Small intestine (tissue), 7 donors: ENCODE measurements around the gene ADPRH. TPM values are rescaled to one million over a fixed set of nuclear protein-coding genes. Genes with fewer than 3 reads are reported as not detected.
A peak's percentile ranks its signal among the peaks of the same experiment; 100 is the strongest.
"Not testable (repeated sequence)": the region's sequence is repeated elsewhere in the genome, so short reads cannot be mapped to it uniquely, and the experiment has no call there.

Experiments
- DNase-seq, 2 donors: peaks; one replicate each; pipeline versions ENCODE4 v3.0.0 to v3.0.0-alpha.2; 2013
- FAIRE-seq: peaks from 2 replicates; lab custom pipeline; 2012; peaks lifted over from hg19 to GRCh38; lab: Jason Lieb, UNC
- H3K27ac ChIP-seq, 3 donors: one replicate each; pipeline ENCODE4 v1.5.1; 2013; ENCODE audit warnings: low read length in 2 of 3, mild to moderate bottlenecking in 2 of 3, control low read depth in 1 of 3, inconsistent platforms in 1 of 3, low read depth in 1 of 3, moderate library complexity in 1 of 3
- H3K27me3 ChIP-seq, 3 donors: one replicate each; pipeline ENCODE4 v1.6.1; 2013; ENCODE audit warnings: low read length in 3 of 3, inconsistent platforms in 1 of 3; ENCODE audit not compliant: control insufficient read depth in 3 of 3, insufficient read depth in 3 of 3
- H3K36me3 ChIP-seq, 3 donors: one replicate each; pipeline ENCODE4 v1.6.1; 2013; ENCODE audit warnings: low read length in 3 of 3, inconsistent platforms in 1 of 3, low read depth in 1 of 3, mild to moderate bottlenecking in 1 of 3, moderate library complexity in 1 of 3; ENCODE audit not compliant: control insufficient read depth in 3 of 3, insufficient read depth in 2 of 3
- H3K4me1 ChIP-seq, 3 donors: one replicate each; pipeline ENCODE4 v1.6.1; 2013; ENCODE audit warnings: low read length in 2 of 3, inconsistent platforms in 1 of 3, low read depth in 1 of 3, mild to moderate bottlenecking in 1 of 3, moderate library complexity in 1 of 3; ENCODE audit not compliant: control insufficient read depth in 3 of 3, insufficient read depth in 2 of 3
- H3K4me3 ChIP-seq, 3 donors: one replicate each; pipeline ENCODE4 v1.5.1; 2013; ENCODE audit warnings: low read length in 3 of 3, control low read depth in 1 of 3, inconsistent platforms in 1 of 3, low read depth in 1 of 3, mild to moderate bottlenecking in 1 of 3, moderate library complexity in 1 of 3
- H3K9me3 ChIP-seq, 2 donors: one replicate each; pipeline ENCODE4 v1.6.1; 2013; ENCODE audit warnings: low read depth in 1 of 2, low read length in 1 of 2; ENCODE audit not compliant: control insufficient read depth in 2 of 2, insufficient read depth in 1 of 2
- WGBS, 3 donors: extraction: QIAGEN DNeasy Blood & Tissue Kit; methylation state at CpG; one replicate each; pipeline ENCODE4 v1.1.7; 2013; 5-methylcytosine and 5-hydroxymethylcytosine counted together
- polyA plus RNA-seq, 4 donors: library from polyadenylated mRNA; stranded (reverse) in 3 of 4; unstranded in 1 of 4; fragments of 200-250 nt in 3 of 4; fragments of 120-200 nt in 1 of 4; gene quantifications; one replicate each; pipeline versions ENCODE4 v1.2.1 to v1.2.3, GENCODE V29; 2013
- donor health status: healthy with polysubstance abuse.
- donor health status: control.
- donor health status: control.
- donor health status: Bipolar disorder and iron deficiency.
- donor health status: healthy.

Gene ADPRH
- polyA plus RNA-seq, 4 donors, result 0.89 to 5.4 (median 2.1) TPM

DNA sequence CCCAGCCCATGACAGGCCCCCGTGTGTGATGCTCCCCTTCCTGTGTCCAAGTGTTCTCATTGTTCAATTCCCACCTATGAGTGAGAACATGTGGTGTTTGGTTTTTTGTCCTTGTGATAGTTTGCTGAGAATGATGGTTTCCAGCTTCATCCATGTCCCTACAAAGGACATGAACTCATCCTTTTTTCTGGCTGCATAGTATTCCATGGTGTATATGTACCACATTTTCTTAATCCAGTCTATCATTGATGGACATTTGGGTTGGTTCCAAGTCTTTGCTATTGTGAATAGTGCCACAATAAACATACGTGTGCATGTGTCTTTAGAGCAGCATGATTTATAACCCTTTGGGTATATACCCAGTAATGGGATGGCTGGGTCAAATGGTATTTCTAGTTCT lies 16.0 kb upstream of the ADPRH start:
- not testable (repeated sequence) for H3K27ac ChIP-seq, H3K4me1 ChIP-seq, H3K27me3 ChIP-seq, H3K9me3 ChIP-seq, H3K36me3 ChIP-seq, H3K4me3 ChIP-seq, DNase-seq, FAIRE-seq
- WGBS, 3 donors, result 80 to 88% (median 84%) methylated on average over 2 of the region's 2 CpGs

DNA sequence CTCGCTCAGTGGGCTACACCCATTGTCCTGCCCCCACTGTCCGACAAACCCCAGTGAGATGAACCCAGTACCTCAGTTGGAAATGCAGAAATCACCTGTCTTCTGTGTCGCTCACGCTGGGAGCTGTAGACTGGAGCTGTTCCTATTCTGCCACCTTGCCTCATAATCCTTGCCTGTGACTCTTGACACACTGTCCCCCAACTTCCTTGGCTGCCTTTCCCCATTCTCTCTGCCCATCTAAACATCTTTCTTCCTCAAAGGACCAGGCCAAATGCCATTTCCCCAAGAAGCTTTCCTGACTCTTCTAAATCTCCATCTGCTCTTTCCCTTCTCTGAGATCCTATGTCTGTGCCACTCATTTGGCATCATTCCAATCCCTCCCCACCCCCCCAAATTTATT lies 10.1 kb upstream of the ADPRH start:
- 77 to 89% (median 83%) methylated on average over 4 of the region's 4 CpGs for WGBS, 3 donors
- Histone ChIP-seq H3K4me1 (no peaks in the 10 kb centered on the region), H3K4me3 (no peak overlapping the region), H3K27me3 (no peaks in the 10 kb centered on the region), H3K36me3 (no peaks in the 10 kb centered on the region), H3K9me3 (no peaks in the 10 kb centered on the region), H3K27ac (no peak overlapping the region)
- no peak for FAIRE-seq
- no peak for DNase-seq

GRCh38 chr3:119570229-119570628 lies 9.1 kb upstream of the ADPRH start:
- Histone ChIP-seq H3K27me3 (no peaks in the 10 kb centered on the region), H3K9me3 (no peaks in the 10 kb centered on the region), H3K36me3 (no peaks in the 10 kb centered on the region), H3K27ac (no peak overlapping the region), H3K4me1 (no peaks in the 10 kb centered on the region), H3K4me3 (no peak overlapping the region)
- WGBS, 3 donors, result 59 to 70% (median 61%) methylated on average over 5 of the region's 5 CpGs
- no peak for DNase-seq
- no peak for FAIRE-seq

GRCh38 chr3:119571230-119571629 lies 8.1 kb upstream of the ADPRH start:
- WGBS, 3 donors, result 91 to 100% (median 96%) methylated on average over 1 of the region's 1 CpG
- no peaks in the 10 kb centered on the region for H3K9me3 ChIP-seq
- no peaks in the 10 kb centered on the region for H3K27me3 ChIP-seq
- no peak overlapping the region for H3K27ac ChIP-seq
- H3K36me3 ChIP-seq, result no peaks in the 10 kb centered on the region
- no peaks in the 10 kb centered on the region for H3K4me1 ChIP-seq
- FAIRE-seq (no peak), DNase-seq (no peak)
- no peak overlapping the region for H3K4me3 ChIP-seq

DNA sequence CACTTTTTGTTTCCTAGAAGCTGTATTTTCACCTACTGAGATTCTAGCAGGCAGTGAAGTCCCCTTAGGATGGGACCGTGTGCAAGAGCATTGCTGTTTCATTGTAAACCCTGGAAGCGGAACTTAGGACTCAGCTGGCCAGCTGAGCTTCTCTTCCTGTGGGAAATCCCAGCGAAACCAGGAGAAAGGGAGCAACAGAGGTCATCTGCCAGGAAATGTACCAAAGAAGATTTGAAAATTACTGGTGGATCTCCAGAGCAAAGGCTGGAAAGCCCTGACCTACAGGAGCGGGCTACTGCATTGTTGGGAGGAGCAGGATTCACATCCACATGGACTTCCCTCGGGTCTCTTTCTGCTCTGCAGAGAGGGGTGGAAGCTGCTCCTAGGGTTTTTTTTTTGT lies 7.6 kb upstream of the ADPRH start:
- H3K27ac ChIP-seq, result peak overlapping the region in 1 of 3 donors; percentile 59
- H3K4me3 ChIP-seq, result no peak overlapping the region
- 74 to 90% (median 83%) methylated on average over 5 of the region's 5 CpGs for WGBS, 3 donors
- H3K27me3 ChIP-seq, result no peaks in the 10 kb centered on the region
- FAIRE-seq, result no peak
- H3K36me3 ChIP-seq, result no peaks in the 10 kb centered on the region
- H3K4me1 ChIP-seq, result no peaks in the 10 kb centered on the region
- DNase-seq, result no peak
- H3K9me3 ChIP-seq, result no peaks in the 10 kb centered on the region

DNA sequence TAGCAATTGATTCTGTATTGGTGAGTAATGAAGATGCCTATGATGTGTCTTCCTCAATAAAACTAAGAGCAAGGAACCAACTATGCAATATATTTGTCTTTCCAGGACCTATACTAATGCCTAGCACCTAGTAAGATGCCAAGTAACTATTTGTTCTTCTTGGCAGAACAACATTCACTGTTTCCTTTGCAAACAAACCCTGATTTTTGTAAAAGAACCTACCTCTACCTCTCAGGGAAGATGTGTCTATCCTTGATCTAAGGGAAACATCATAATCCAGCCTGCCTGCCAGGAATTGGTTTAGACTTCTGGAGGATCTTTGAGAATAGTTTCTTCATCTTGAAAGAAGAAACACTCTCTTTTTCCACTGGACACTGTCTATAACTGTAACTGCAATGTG lies 3.8 kb upstream of the ADPRH start:
- Histone ChIP-seq H3K36me3 (no peaks in the 10 kb centered on the region), H3K27ac (no peak overlapping the region), H3K4me3 (no peak overlapping the region), H3K4me1 (peaks cover 0 to 8% (median 0%) of the 10 kb centered on the region in 3 donors), H3K9me3 (no peaks in the 10 kb centered on the region), H3K27me3 (no peaks in the 10 kb centered on the region)
- no peak for FAIRE-seq
- DNase-seq, result no peak

DNA sequence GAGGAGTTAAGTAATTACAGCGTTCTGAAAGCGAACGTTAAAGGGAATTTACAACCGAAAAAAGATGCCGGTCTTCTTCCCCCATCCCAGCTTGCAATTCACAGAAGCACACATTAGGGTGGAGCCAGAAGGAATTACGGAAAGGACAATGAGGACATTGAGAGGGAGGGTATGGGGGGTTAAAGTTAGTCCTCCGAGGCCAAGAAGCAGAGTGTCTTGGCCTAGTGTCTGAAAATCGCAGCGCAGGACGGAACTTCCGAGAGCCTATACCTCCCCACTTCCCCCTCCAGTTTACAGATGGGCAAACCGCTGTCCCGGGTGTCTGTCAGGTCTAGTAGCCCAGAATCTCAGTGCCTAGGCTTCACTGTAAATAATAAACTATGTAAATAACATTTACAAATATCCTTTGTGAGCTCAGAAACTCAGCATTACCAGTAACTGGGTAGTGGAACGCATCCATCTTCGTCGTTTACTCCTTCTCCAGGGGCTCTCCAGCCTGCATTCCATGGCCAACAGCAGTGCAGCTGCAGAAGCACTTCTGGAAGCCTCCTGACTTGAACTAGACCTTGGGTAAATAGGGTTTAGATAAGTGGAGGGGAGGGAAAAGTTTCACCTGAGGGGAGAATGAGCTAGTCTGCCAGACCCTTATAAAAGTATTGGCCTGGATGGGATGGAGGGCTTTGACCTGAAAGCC lies 922 bp downstream of the ADPRH start:
- H3K4me1 ChIP-seq, result peaks cover 0 to 9% (median 0%) of the 10 kb centered on the region in 3 donors

DNA sequence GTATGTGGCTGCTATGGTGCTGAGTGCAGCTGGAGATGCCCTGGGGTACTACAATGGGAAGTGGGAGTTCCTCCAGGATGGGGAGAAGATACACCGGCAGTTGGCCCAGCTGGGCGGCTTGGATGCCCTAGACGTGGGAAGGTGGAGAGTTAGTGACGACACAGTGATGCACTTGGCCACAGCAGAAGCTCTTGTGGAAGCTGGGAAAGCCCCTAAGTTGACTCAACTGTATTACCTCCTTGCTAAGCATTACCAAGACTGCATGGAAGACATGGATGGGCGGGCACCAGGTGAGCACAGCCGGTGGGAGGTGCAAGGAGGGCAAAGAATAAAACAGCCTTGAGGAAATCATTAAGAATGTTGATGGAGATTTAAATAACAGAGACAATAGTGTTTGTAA lies 2.9 kb downstream of the ADPRH start:
- no peaks in the 10 kb centered on the region for H3K9me3 ChIP-seq
- H3K27ac ChIP-seq, result no peak overlapping the region
- no peaks in the 10 kb centered on the region for H3K27me3 ChIP-seq
- no peak for FAIRE-seq
- no peaks in the 10 kb centered on the region for H3K36me3 ChIP-seq
- WGBS, 3 donors, result 72 to 87% (median 81%) methylated on average over 6 of the region's 6 CpGs
- H3K4me3 ChIP-seq, result no peak overlapping the region
- DNase-seq, result no peak
- H3K4me1 ChIP-seq, result peaks cover 0 to 9% (median 0%) of the 10 kb centered on the region in 3 donors

More for the DNA sequence above, 922 bp downstream of the ADPRH start:
- H3K27me3 ChIP-seq, result no peaks in the 10 kb centered on the region
- WGBS, 3 donors, result 18 to 35% (median 25%) methylated on average over 16 of the region's 16 CpGs
- no peaks in the 10 kb centered on the region for H3K36me3 ChIP-seq
- H3K9me3 ChIP-seq, result no peaks in the 10 kb centered on the region
- H3K27ac ChIP-seq, result peak overlapping the region in 2 of 3 donors; percentile 84 to 94
- DNase-seq (no peak), FAIRE-seq (no peak)
- peak overlapping the region; percentile 49 to 75 (median 65) for H3K4me3 ChIP-seq

- no peak overlapping the region for H3K27ac ChIP-seq
- FAIRE-seq, result no peak
These were observed 5.9 kb downstream of the ADPRH start for GRCh38 chr3:119585208-119585607.

More at GRCh38 chr3:119585208-119585607, 5.9 kb downstream of the ADPRH start:
- H3K36me3 ChIP-seq, result no peaks in the 10 kb centered on the region
- WGBS, 3 donors, result 93 to 96% (median 95%) methylated on average over 10 of the region's 10 CpGs
- no peak for DNase-seq
- H3K27me3 ChIP-seq, result peaks cover 0 to 1% (median 0%) of the 10 kb centered on the region in 3 donors
- peaks cover 0 to under 1% of the 10 kb centered on the region in 2 donors for H3K9me3 ChIP-seq
- H3K4me1 ChIP-seq, result peaks cover 0 to 7% (median 0%) of the 10 kb centered on the region in 3 donors
- H3K4me3 ChIP-seq, result no peak overlapping the region
